Stimulated activated CD4-positive, alpha-beta T cell treated with anti-CD3 and anti-CD28 coated beads, Interleukin-4, amount 100 ng/mL, for 1 hour (primary cell): ENCODE results near the gene PGGHG.

Experiments
- DNase-seq: peaks from one replicate; pipeline ENCODE4 v3.0.0-alpha.2; 2020

Gene PGGHG

DNA sequence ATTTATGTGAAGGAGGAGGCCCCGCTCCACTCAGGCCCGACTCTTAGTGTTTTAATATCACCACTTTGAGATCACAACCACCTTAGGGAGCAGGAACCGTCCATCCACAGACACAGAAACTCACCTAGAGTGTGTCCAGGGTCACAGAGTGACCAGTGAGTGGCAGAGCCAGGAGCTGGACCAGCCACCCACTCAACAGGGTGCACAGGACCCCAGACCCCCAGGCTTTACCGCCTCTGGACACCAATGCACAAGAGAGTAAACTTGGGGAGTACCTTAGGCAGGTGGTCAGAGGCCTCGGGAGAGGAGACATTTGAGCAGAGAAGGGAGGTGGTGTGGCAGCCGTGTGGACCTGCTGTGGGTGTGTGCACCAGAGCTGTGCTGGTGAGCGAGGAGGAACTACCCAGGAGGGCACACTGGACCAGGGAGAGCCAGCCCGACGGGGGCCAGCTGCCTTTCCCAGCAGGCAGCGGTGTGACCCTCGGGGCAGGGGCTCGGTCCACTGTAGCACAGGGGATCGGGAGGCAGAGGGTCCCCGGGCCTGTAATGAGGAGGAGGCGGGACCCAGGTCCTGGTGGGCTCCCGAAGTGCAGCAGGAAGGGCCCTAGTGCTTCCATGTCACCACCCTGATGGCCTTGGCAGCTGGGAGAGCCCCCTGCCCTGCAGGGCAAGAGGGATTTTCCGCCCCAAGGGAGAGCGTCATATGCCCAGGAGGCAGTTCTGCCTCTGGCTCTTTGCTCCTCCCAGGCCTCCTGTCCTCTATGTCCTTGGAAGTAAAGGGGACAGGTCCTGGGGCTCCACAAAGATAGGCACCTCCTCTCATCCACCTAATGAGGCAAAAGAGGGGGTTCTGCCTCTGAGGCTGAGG lies 18.2 kb upstream of the PGGHG start:
- DNase-seq = no peak

DNA sequence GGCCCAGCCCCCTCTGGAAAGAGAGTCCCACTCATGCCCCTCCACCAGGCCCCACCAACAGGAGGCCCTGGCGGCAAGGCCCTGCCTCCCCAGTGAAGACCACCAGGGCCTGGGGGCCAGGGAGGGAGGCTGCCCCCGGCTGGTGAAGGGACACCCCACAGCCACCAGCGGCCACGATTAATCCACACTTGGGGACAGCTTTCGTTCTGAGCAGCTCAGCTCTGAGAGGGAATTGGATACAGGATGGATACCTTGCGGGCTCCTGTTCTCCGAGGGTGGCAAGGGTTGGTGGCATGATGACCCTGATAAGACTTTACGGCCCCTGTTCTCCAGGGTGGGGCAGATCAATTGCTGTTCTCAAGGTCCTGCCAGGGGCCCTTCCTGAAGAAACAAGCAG lies 17.6 kb upstream of the PGGHG start:
- DNase-seq = no peak

DNA sequence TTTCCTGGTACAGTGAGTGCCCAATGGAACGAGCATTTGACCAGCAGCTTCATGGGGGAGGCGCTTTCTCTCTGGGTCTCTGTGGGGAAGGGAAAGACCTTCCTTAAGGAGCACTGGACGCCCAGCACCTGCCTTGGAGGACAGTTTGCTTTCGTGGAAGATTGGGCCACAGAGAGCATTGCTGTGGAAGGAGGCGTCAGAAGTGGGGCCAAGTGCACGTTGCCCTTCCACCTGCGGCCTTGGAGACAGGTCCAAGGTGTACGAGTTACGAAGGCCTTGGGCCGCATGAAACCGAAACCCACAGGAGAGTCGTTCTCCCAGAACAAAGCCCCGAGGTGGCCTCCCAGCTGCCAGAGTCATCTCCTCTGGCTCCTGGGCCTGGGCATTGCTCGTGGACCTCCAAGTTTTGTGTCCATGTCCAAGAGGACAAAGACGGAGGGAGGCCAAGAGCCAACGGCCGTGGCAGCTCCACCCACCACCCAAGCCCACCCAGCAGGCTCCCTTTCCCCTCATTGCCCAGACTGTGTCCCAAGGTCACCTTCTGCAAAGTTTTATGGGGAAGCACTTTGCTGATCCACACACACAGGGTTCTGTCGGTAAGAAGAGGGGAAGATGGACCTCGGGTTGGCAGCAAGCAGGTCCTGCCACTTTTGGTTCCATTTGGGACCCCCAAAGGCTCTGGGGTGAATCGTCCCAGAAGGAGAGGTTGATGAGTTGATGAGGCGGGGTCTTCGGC lies 16.6 kb upstream of the PGGHG start:
- no peak for DNase-seq

DNA sequence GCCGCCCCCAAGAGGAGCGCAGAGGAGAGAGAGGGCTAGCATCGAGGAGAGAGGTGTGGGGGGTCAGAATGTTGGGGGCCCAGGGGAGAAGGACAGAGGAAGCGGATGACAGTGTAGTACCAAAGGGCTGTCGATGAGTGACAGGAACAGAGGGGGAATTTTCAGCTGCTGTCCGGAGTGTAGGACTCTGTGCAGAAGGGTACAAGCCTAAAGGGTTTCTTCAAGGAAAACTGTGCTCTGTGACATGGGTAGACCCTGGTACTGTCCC lies 16.1 kb upstream of the PGGHG start:
- DNase-seq = no peak

DNA sequence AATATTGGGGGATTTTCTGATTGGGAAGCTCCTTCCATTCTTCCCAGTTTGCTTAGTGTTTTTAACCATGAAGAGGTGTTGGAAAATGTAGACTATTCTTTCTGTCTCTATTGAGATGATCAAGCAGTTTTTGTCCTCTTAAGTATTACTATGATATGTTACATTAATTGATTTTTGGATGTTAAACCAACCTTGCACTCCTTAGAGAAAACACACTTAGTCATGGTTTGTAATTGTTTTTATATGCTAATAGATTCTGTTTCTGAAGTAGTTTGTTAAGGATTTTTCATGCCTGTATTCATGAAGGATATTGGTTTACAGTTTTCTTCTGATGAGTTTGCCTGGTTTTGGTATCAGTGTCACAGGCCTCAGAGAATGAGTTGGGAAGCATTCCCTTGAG lies 12.7 kb upstream of the PGGHG start:
- no peak for DNase-seq

DNA sequence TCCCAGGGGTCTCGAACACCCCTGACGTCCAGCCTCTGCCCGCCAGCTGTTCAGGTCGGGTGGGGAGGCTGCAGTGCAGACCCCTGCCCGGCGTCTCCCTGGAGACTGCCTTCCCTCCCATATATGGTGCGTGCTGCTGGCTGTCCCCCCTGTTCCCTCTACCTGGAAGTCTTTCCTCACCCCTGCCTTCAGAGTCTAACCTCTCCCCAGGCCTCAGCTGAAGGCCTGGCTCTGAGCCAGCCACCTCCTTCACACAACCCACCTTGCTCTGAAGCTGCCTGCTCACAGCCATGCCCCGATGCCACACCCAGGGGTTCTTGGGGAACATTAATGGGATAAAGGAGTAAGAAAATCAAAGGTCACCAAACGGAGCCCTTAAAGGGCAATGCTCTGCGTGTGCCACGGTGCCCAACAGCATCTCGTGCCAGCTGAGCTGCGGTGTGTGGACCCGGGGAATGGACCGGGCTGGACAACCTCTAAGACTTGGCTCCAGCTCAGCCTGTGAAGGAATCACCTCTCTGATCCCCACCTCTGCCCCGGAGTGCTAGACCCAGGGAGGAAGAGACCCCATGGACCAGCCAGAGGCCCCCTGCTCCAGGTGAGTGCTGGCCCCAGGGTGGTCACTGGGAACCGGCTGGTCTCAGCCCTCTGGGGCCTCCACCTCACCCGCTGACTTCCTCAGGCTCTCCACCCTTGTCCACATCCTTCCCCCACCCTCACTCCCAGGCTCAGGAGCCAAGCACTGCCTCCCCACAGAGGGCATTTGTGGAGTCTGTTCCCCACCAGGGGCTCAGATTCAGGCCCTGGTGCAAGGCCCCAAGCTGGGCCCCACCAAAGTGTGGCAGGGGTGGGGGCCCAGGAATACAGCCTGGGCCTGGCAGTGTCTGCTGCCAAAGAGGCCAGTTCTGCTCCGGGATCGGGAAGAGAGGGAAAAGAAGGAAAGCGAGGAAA lies 10.7 kb upstream of the PGGHG start, which contains the start of gene NLRP6:
NLRP6 (plus strand) TSS at position 407 of the 951 bp plus-strand sequence; CDS start at position 570, 163 bp downstream.
- DNase-seq = no peak

DNA sequence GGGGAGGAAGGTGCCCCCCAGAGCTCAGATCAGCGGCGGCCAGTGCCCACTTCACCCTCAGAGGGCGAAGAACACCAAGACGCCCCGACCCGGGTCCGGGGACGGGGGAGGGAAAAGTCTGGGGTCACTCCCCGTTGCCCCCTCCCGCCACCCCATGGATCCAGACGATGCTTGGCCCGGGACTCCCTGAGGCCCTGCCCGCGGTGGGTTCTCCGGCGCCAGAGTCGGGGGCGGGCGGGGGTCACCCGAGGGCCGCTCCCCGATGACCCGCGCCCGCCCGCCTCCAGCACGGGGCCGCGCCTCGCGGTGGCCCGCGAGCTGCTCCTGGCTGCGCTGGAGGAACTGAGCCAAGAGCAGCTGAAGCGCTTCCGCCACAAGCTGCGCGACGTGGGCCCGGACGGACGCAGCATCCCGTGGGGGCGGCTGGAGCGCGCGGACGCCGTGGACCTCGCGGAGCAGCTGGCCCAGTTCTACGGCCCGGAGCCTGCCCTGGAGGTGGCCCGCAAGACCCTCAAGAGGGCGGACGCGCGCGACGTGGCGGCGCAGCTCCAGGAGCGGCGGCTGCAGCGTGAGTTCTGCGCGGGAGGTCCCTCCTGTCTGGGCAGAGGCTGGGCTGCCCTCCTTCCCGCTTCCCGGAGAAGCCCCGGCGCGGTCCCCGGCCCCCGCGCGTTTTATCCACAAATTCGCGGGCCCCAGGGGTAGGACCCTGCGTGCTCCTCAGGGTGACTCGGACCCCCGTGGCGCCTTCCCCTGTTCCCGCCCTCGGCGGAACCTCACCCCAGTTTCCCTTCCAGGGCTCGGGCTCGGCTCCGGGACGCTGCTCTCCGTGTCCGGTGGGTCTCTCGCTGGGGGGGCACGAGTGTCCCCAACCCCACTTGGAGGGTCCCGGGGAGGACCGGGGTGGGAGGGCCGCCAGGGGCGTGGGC lies 9.6 kb upstream of the PGGHG start:
- DNase-seq = no peak

DNA sequence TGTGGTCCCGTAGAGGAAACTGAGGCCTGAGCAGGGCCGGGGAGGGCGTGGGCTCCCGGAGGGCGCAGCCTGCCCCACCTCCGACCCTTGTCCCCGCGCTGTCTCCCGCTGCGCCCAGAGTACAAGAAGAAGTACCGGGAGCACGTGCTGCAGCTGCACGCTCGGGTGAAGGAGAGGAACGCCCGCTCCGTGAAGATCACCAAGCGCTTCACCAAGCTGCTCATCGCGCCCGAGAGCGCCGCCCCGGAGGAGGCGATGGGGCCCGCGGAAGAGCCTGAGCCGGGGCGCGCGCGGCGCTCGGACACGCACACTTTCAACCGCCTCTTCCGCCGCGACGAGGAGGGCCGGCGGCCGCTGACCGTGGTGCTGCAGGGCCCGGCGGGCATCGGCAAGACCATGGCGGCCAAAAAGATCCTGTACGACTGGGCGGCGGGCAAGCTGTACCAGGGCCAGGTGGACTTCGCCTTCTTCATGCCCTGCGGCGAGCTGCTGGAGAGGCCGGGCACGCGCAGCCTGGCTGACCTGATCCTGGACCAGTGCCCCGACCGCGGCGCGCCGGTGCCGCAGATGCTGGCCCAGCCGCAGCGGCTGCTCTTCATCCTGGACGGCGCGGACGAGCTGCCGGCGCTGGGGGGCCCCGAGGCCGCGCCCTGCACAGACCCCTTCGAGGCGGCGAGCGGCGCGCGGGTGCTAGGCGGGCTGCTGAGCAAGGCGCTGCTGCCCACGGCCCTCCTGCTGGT lies 8.8 kb upstream of the PGGHG start:
- peak; percentile 62 for DNase-seq

DNA sequence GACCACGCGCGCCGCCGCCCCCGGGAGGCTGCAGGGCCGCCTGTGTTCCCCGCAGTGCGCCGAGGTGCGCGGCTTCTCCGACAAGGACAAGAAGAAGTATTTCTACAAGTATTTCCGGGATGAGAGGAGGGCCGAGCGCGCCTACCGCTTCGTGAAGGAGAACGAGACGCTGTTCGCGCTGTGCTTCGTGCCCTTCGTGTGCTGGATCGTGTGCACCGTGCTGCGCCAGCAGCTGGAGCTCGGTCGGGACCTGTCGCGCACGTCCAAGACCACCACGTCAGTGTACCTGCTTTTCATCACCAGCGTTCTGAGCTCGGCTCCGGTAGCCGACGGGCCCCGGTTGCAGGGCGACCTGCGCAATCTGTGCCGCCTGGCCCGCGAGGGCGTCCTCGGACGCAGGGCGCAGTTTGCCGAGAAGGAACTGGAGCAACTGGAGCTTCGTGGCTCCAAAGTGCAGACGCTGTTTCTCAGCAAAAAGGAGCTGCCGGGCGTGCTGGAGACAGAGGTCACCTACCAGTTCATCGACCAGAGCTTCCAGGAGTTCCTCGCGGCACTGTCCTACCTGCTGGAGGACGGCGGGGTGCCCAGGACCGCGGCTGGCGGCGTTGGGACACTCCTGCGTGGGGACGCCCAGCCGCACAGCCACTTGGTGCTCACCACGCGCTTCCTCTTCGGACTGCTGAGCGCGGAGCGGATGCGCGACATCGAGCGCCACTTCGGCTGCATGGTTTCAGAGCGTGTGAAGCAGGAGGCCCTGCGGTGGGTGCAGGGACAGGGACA lies 8.0 kb upstream of the PGGHG start:
- peak; percentile 49 for DNase-seq

DNA sequence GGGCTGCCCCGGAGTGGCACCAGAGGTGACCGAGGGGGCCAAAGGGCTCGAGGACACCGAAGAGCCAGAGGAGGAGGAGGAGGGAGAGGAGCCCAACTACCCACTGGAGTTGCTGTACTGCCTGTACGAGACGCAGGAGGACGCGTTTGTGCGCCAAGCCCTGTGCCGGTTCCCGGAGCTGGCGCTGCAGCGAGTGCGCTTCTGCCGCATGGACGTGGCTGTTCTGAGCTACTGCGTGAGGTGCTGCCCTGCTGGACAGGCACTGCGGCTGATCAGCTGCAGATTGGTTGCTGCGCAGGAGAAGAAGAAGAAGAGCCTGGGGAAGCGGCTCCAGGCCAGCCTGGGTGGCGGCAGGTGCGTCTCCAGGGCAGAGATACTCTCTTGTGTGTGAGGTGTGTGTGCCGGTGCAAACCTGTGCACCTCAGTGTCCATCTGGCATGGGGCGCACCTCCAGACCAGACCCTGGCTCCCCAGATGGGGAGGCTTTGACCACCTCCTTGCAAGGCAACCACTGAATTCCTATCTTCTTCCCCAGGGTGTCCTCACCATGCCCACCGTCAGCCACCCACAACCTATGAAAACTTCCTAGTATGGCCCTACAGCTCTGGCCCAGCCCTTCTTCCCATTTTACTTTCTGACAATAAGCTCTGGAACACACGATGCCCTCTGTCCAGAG lies 7.3 kb upstream of the PGGHG start:
- no peak for DNase-seq

DNA sequence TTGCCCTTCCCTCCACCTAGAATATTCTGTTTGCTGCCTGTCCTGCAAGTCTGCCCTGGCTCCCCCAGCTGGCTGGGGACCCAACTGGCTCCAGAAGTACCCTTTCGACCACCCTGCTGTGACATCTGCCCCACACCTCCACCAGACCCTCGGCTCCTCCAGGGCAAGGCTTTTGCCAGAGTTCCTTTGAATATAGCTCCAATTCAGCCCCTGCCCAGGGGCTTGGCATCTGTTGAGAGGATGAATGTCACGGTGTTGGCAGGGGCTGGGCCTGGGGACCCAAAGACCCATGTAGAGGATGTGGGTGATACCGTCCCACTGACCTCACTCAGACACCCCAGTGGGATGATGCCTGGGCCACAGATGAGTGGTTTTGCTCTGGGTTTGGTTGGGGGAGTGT lies 6.8 kb upstream of the PGGHG start:
- DNase-seq = no peak

DNA sequence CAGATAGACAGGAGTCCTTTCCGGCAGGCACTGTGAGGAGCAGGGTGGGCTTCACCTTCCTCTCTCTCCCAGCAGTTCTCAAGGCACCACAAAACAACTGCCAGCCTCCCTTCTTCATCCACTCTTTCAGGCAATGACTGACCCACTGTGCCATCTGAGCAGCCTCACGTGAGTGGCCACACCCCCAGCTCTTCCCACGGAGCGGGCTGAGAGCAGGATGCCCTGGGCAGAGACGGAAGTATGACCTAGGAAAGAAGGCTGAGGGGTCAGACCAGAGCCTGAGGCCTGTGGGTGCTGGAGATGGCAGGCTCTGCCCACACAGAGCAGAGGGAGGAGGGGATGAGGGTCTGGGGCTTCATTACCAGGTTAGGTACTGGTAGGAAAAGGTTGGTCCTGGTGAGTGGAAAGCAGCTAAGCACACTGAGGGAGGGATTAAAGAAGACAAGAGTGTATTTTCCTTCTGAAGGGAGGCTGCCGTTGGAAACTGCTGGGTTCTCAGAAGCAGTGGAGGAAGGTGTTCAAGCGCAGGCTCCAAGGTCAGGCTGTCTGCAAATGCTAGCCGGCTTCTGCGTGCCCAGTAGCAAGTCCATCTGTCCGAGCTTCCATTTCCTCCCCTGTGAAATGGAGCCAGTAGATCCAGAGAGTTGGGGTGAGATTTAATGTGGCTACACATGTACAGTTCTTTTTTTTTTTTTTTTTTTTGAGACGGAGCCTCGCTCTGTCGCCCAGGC lies 6.1 kb upstream of the PGGHG start:
- DNase-seq = no peak

DNA sequence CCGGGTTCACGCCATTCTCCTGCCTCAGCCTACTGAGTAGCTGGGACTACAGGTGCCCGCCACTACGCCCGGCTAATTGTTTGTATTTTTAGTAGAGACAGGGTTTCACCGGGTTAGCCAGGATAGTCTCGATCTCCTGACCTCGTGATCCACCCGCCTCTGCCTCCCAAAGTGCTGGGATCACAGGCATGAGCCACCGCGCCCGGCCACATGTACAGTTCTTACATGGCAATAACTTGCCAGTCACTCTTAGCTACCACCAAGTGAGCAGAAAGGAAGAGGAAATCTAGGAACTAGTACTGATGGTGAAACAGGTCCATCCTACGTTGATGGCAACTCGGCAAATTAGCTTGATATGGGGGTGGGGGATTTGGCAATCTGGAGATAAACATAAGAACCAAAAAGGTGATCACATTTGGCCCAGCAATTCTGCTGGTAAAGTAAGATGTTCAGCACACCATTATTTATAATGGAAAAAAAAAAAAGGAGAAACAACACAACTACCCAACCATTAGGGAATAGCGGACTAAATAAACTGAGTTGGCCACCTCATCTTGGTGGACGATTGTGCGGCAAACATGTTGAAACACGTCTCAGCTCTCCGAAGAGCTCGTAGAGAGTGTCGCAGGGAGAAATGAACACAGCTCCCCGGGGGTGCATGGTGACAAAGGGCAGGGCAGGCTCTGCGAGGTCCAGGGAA lies 5.4 kb upstream of the PGGHG start:
- no peak for DNase-seq

DNA sequence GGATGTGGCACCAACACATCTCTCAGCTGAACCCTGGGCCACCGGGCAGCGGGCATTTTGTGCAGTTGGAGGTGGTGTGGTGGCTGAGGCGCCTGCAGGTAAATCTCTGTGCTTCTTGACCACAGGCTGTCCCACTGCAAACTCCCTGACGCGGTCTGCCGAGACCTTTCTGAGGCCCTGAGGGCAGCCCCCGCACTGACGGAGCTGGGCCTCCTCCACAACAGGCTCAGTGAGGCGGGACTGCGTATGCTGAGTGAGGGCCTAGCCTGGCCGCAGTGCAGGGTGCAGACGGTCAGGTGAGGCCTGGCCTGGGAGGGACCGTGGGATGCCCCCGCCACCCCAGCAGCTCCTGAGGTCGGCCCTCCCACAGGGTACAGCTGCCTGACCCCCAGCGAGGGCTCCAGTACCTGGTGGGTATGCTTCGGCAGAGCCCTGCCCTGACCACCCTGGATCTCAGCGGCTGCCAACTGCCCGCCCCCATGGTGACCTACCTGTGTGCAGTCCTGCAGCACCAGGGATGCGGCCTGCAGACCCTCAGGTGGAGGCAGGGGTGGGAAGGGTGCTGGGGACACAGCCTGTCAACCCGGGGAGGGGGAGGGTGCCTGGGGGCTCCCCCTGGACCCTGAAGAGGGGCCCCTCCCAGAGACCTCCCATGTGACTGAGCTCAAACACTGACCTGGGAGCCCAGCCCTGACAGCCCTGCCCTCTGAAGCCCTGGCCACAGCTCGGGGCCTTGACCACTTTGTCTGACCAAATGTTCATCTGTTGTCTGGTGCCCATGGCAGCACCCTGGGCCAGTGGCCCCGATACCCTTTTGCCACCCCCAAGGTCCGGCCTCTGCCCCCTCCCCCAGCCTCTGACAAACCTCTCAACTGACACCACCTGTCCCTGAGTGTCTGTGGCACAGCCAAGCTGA lies 4.6 kb upstream of the PGGHG start:
- DNase-seq = no peak

DNA sequence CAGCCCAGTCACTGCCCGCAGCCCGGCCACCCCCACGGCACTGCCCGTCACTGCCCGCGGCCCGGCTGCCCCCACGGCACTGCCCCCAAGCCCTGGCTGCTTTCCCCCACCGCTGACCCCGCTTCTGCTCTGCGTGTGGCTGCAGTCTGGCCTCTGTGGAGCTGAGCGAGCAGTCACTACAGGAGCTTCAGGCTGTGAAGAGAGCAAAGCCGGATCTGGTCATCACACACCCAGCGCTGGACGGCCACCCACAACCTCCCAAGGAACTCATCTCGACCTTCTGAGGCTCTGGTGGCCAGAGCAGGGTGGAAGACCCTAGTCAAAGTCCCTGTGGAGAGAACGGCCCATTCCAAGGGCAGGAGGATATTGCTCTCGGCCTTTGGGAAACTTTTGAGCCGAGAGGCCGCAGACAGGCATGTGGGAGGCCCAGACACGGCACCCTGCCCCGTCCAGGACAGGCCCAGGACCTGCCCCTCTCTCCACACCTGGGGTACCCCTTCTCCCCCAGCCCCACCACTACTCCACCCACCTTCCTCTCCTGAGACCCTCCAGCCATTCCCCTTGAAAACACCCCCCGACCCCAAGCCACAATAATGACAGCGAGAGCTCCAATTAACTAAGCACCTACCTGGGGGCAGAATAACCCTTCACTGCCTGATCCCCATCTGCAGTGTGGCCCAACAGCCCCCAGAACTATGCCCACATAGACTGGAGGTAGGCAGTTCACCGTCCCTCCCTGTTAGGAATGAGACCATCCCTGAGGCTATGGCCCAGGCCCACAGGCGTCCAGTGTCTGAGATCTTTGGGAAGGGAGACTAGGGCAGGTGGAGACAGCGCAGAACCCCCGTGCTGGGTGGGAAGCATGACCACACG lies 3.7 kb upstream of the PGGHG start:
- no peak for DNase-seq

DNA sequence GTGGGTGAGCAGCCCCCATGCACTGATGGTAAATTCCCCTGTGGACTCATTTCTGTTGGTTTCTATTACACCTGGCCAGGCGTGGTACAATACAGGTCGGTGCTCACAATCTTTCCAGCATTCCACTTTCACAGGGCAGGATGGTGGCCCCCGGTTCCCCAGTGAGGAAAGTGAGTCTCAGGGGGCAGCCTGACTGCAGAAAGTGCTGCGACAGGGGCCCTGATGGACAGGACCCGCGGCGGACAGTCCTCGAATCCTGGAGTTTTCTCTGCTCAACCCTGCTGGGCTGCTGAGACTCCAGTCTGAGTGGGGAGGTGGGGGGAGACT lies 3.1 kb upstream of the PGGHG start:
- DNase-seq = no peak
